OCI-LY3 (cell line): ENCODE results near the gene FANCD2OS.

Source experiments
- H2AFZ ChIP-seq: fragments of 200-600, 300-600 bp; shearing (Covaris generic); 2 replicates; pipeline ENCODE4 v1.6.0; 2014; ENCODE audit warnings: antibody characterized with exemption, low read depth, low read length
- H3K27ac ChIP-seq: fragments of 200-600, 300-600 bp; sonication (generic); 2 replicates; pipeline ENCODE4 v1.5.1; 2014; ENCODE audit warnings: mild to moderate bottlenecking, low read length, moderate library complexity, mixed read lengths
- H3K27me3 ChIP-seq: fragments of 200-600, 300-600 bp; sonication (generic); 2 replicates; pipeline ENCODE4 v1.6.1; 2014; ENCODE audit warnings: low read depth, low read length, mixed read lengths
- H3K36me3 ChIP-seq: fragments of 200-600, 300-600 bp; sonication (generic); replicated peaks from 2 replicates; pipeline ENCODE3; 2014; ENCODE audit warnings: low read depth, low read length, mixed read lengths
- H3K4me1 ChIP-seq: fragments of 300-600, 200-600 bp; sonication (generic); 2 replicates; pipeline ENCODE4 v1.6.1; 2014; ENCODE audit warnings: low read length, mixed read lengths
- H3K4me2 ChIP-seq: fragments of 200-600, 300-600 bp; sonication (generic); 2 replicates; pipeline ENCODE4 v1.6.1; 2014; ENCODE audit warnings: low read length, mixed read lengths
- H3K4me3 ChIP-seq: fragments of 300-600, 200-600 bp; sonication (generic); 2 replicates; pipeline ENCODE4 v1.5.1; 2014; ENCODE audit warnings: antibody characterized with exemption, mild to moderate bottlenecking, low read length, moderate library complexity
- H3K79me2 ChIP-seq: fragments of 300-600, 200-600 bp; shearing (Covaris generic); 2 replicates; pipeline ENCODE4 v1.6.1; 2014; ENCODE audit warnings: mild to moderate bottlenecking, low read length, mixed read lengths
- H3K9ac ChIP-seq: fragments of 300-600, 200-600 bp; shearing (Covaris generic); 2 replicates; pipeline ENCODE4 v1.6.0; 2014; ENCODE audit warnings: mild to moderate bottlenecking, low read length, moderate library complexity
- H3K9me3 ChIP-seq: fragments of 200-600, 300-600 bp; shearing (Covaris generic); 2 replicates; pipeline ENCODE4 v1.6.1; 2014; ENCODE audit warnings: low read length, mixed read lengths; ENCODE audit not compliant: insufficient read depth
- H4K20me1 ChIP-seq: fragments of 200-600, 300-600 bp; sonication (generic); 2 replicates; pipeline ENCODE4 v1.6.1; 2016; ENCODE audit warnings: low read length, mixed read lengths; ENCODE audit not compliant: insufficient read depth
- CTCF ChIP-seq: fragments of 200-600, 300-600 bp; sonication (generic); IDR thresholded peaks from 2 replicates; pipeline ENCODE4 v1.5.1; 2014; ENCODE audit warnings: antibody characterized with exemption, low read length, low read depth
- EZH2phosphoT487 ChIP-seq: fragments of 200-600 bp; shearing (Covaris generic); IDR thresholded peaks from 2 replicates; pipeline ENCODE4 v1.6.1; 2018; ENCODE audit warnings: antibody characterized with exemption, mixed run types, low read depth

Gene FANCD2OS

GRCh38 chr3:10116138-10116460, 8.0 kb upstream of the FANCD2OS start:
- H3K4me3 ChIP-seq, result peak overlapping the region; percentile 98
- peaks cover 6% of the 10 kb centered on the region for H3K4me1 ChIP-seq
- TF ChIP-seq EZH2phosphoT487, result no peak
- no peak for TF ChIP-seq CTCF
- H3K27me3 ChIP-seq, result no peaks in the 10 kb centered on the region
- H3K36me3 ChIP-seq, result peaks cover 11% of the 10 kb centered on the region
- H3K9me3 ChIP-seq, result no peaks in the 10 kb centered on the region
- H3K79me2 ChIP-seq, result peaks cover 56% of the 10 kb centered on the region
- peak overlapping the region; percentile 94 for H3K9ac ChIP-seq
- peaks cover 28% of the 10 kb centered on the region for H4K20me1 ChIP-seq
- peak overlapping the region; percentile 71 for H3K27ac ChIP-seq
- no peak overlapping the region for H2AFZ ChIP-seq
- peak overlapping the region; percentile 98 for H3K4me2 ChIP-seq

GRCh38 chr3:10115326-10116137, 7.5 kb upstream of the FANCD2OS start, which contains the start of gene BRK1:
BRK1 (plus strand) TSS chr3:10115675; CDS start chr3:10115702, 27 bp downstream.
- Histone ChIP-seq H3K9ac (peak within 1 kb of the TSS; percentile 94), H3K27ac (peak within 1 kb of the TSS; percentile 71), H3K4me2 (peak within 1 kb of the TSS; percentile 98), H3K4me3 (peak within 1 kb of the TSS; percentile 98), H3K4me1 (peaks cover 6% of the 10 kb centered on the region), H3K9me3 (no peaks in the 10 kb centered on the region), H4K20me1 (peaks cover 23% of the 10 kb centered on the region), H3K79me2 (peaks cover 51% of the 10 kb centered on the region), H2AFZ (peak within 1 kb of the TSS; percentile 78; the same call in 1 of the 2 replicates), H3K36me3 (peaks cover 6% of the 10 kb centered on the region), H3K27me3 (no peaks in the 10 kb centered on the region)
- TF ChIP-seq EZH2phosphoT487 (no peak), CTCF (no peak)

- no peaks in the 10 kb centered on the region for H3K4me1 ChIP-seq
- no peaks in the 10 kb centered on the region for H3K79me2 ChIP-seq
- no peak overlapping the region for H3K27ac ChIP-seq
- peaks cover 6% of the 10 kb centered on the region for H3K36me3 ChIP-seq
- no peak overlapping the region for H3K9ac ChIP-seq
- no peak overlapping the region for H3K4me2 ChIP-seq
- TF ChIP-seq CTCF (no peak), EZH2phosphoT487 (no peak)
- H3K27me3 ChIP-seq, result no peaks in the 10 kb centered on the region
- H4K20me1 ChIP-seq, result no peaks in the 10 kb centered on the region
- H2AFZ ChIP-seq, result no peak overlapping the region
- no peak overlapping the region for H3K4me3 ChIP-seq
- H3K9me3 ChIP-seq, result no peaks in the 10 kb centered on the region
Measured at GRCh38 chr3:10106919-10107318, 1.1 kb downstream of the FANCD2OS start.

- no peaks in the 10 kb centered on the region for H4K20me1 ChIP-seq
- TF ChIP-seq CTCF, result no peak
- no peak for TF ChIP-seq EZH2phosphoT487
- no peak overlapping the region for H2AFZ ChIP-seq
- H3K4me3 ChIP-seq, result no peak overlapping the region
- H3K4me1 ChIP-seq, result no peaks in the 10 kb centered on the region
- no peak overlapping the region for H3K4me2 ChIP-seq
- no peaks in the 10 kb centered on the region for H3K27me3 ChIP-seq
- no peaks in the 10 kb centered on the region for H3K79me2 ChIP-seq
- no peaks in the 10 kb centered on the region for H3K9me3 ChIP-seq
- H3K9ac ChIP-seq, result no peak overlapping the region
- H3K27ac ChIP-seq, result no peak overlapping the region
- H3K36me3 ChIP-seq, result peaks cover 44% of the 10 kb centered on the region
Measured at GRCh38 chr3:10099041-10099440, 9.0 kb downstream of the FANCD2OS start.
